ENCODE measurements around the gene SELENOH. TPM values are rescaled to one million over a fixed set of nuclear protein-coding genes. Genes with fewer than 3 reads are reported as not detected.

SELENOH gene
- total RNA-seq, 1 donor from 2014 or later: 212 TPM

- Mint-ChIP-seq H3K27ac (ENCODE audit: unreplicated experiment) (peak overlapping the region; percentile 48), H3K36me3 (ENCODE audit: low read depth) (peaks cover 4% of the 10 kb centered on the region), H3K27me3 (ENCODE audit: low read depth) (no peaks in the 10 kb centered on the region), H3K4me1 (peaks cover 76% of the 10 kb centered on the region), H3K9me3 (no peaks in the 10 kb centered on the region), H3K4me3 (peak overlapping the region; percentile 74)
- no peak for TF ChIP-seq CTCF (conservative IDR thresholded peaks at IDR 0.05)
- DNase-seq (ENCODE audit: low read depth, low spot score): no peak
Measured at GRCh38 chr11:57776031-57776521, 34.8 kb downstream of the SELENOH start.

- TF ChIP-seq CTCF (conservative IDR thresholded peaks at IDR 0.05): no peak
- Mint-ChIP-seq H3K36me3 (ENCODE audit: low read depth) (peaks cover 1% of the 10 kb centered on the region), H3K4me3 (no peak overlapping the region)
Measured at GRCh38 chr11:57776577-57777210, 35.4 kb downstream of the SELENOH start.

DNA sequence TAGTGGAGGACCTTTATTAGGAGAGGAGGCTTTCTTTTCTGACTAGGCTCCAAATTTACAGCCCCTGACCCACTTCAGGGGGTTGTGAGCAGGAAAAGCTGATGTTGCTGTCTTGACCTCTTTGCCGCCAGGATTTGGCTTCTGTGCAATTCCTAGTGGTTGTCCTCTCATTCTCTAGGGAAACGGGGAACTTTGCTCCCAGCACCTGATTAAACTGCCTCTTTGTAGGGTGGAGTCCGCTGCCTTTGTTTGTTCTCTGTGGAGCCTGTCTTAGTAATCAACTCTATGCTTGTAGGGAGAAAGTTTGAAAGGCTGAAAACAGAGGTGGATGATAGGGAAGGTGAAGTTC, 36.7 kb downstream of the SELENOH start:
- TF ChIP-seq CTCF (conservative IDR thresholded peaks at IDR 0.05): no peak
- peaks cover 69% of the 10 kb centered on the region for H3K4me1 Mint-ChIP-seq
- peak overlapping the region; percentile 78 for H3K4me3 Mint-ChIP-seq
- DNase-seq (ENCODE audit: low read depth, low spot score): no peak
- peaks cover 2% of the 10 kb centered on the region for H3K36me3 Mint-ChIP-seq (ENCODE audit: low read depth)
- no peaks in the 10 kb centered on the region for H3K27me3 Mint-ChIP-seq (ENCODE audit: low read depth)
- H3K9me3 Mint-ChIP-seq: no peaks in the 10 kb centered on the region
- peak overlapping the region; percentile 96 for H3K27ac Mint-ChIP-seq (ENCODE audit: unreplicated experiment)

More at GRCh38 chr11:57776577-57777210, 35.4 kb downstream of the SELENOH start:
- Mint-ChIP-seq H3K9me3 (no peaks in the 10 kb centered on the region), H3K27me3 (ENCODE audit: low read depth) (no peaks in the 10 kb centered on the region), H3K4me1 (peaks cover 76% of the 10 kb centered on the region), H3K27ac (ENCODE audit: unreplicated experiment) (peak overlapping the region; percentile 48)
- DNase-seq (ENCODE audit: low read depth, low spot score): no peak

- Mint-ChIP-seq H3K27me3 (ENCODE audit: low read depth) (no peaks in the 10 kb centered on the region), H3K4me3 (peak overlapping the region; percentile 78)
- no peak for TF ChIP-seq CTCF (conservative IDR thresholded peaks at IDR 0.05)
Measured at GRCh38 chr11:57778318-57779037, 37.2 kb downstream of the SELENOH start.

DNA sequence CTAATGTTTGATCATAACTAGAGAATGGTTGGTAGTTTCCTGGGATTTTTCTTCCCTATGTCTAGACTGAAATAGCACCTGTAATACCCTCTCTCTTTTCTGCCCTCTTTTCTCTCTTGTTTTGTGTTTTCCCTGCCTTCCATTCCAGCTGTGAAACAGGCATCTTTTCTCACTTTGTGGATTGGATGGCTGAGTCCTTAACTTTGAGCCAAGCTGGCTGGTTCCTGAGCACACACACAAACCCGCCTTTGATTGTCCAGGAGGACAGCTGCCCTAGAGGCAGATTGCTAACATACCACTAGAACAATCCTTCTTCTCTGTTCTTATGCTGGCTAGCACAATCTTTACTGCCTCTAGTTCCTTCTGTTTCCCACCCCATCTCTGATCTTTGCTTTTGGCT, 38.0 kb downstream of the SELENOH start:
- H3K4me3 Mint-ChIP-seq: peak overlapping the region; percentile 78
- H3K36me3 Mint-ChIP-seq (ENCODE audit: low read depth): peaks cover 2% of the 10 kb centered on the region
- H3K4me1 Mint-ChIP-seq: peaks cover 65% of the 10 kb centered on the region
- DNase-seq (ENCODE audit: low read depth, low spot score): no peak
- H3K27ac Mint-ChIP-seq (ENCODE audit: unreplicated experiment): peak overlapping the region; percentile 96
- no peaks in the 10 kb centered on the region for H3K27me3 Mint-ChIP-seq (ENCODE audit: low read depth)
- H3K9me3 Mint-ChIP-seq: no peaks in the 10 kb centered on the region
- TF ChIP-seq CTCF (conservative IDR thresholded peaks at IDR 0.05): peak; percentile 12

More at GRCh38 chr11:57778318-57779037, 37.2 kb downstream of the SELENOH start:
- H3K4me1 Mint-ChIP-seq: peaks cover 68% of the 10 kb centered on the region
- peaks cover 2% of the 10 kb centered on the region for H3K36me3 Mint-ChIP-seq (ENCODE audit: low read depth)
- H3K27ac Mint-ChIP-seq (ENCODE audit: unreplicated experiment): peak overlapping the region; percentile 96
- DNase-seq (ENCODE audit: low read depth, low spot score): peak; percentile 51
- no peaks in the 10 kb centered on the region for H3K9me3 Mint-ChIP-seq
